HepG2 (cell line): ENCODE measurements around the gene NRAP. TPM values are rescaled to one million over a fixed set of nuclear protein-coding genes. Genes with fewer than 3 reads are reported as not detected.

ENCODE experiments used
- ATAC-seq: fragments of 200-7000 bp; cut with Tn5 transposase; 3 replicates; pipeline ENCODE4 v1.9.1; 2020; ENCODE audit warnings: mild to moderate bottlenecking, moderate library complexity
- BruUV-seq: library from RNA; stranded (reverse); fragments of 400-500 nt; replicated peaks from 2 replicates; lab custom pipeline; 2021; lab: Mats Ljungman, UMichigan
- CTCF ChIA-PET: fragments of 300-600 bp; formaldehyde crosslinking; extraction: SDS; loops from one replicate; lab custom pipeline; 2021; ENCODE audit warnings: low total read pairs, inconsistent platforms, low intra/inter-chr PET ratio; lab: Yijun Ruan, JAX
- POLR2A ChIA-PET: fragments of 350-600 bp; sonication (Branson Sonifier 250); formaldehyde crosslinking; loops from one replicate; lab custom pipeline; 2020; ENCODE audit warnings: antibody characterized with exemption, inconsistent platforms; lab: Yijun Ruan, JAX
- DNase-seq: peaks from one replicate; pipeline ENCODE4 v3.0.0-alpha.2; 2015; ENCODE audit warnings: low spot score
- FAIRE-seq: peaks from 3 replicates; lab custom pipeline; 2011; peaks lifted over from hg19 to GRCh38; lab: Jason Lieb, UNC
- H2AFZ ChIP-seq: one replicate; pipeline ENCODE4 v1.6.1; 2011; ENCODE audit warnings: low read length, inconsistent platforms
- H3K27ac ChIP-seq: fragments of 300-600 bp; 3 replicates; pipeline ENCODE4 v1.8.0; 2011; ENCODE audit warnings: mixed run types, mild to moderate bottlenecking, mixed read lengths, low read length, inconsistent platforms; ENCODE audit not compliant: insufficient read depth; ENCODE audit errors: extremely low read length
- H3K27me3 ChIP-seq, 2 experiments: fragments of 200-600 bp in 1 of 2; 2 replicates in 1 of 2; 3 replicates in 1 of 2; pipeline versions ENCODE4 v1.6.0 to v1.8.0; 2011; ENCODE audit warnings: low read length in 2 of 2, mild to moderate bottlenecking in 2 of 2, moderate library complexity in 2 of 2, inconsistent platforms in 1 of 2; ENCODE audit not compliant: insufficient read depth in 2 of 2, control insufficient read depth in 1 of 2
- H3K36me3 ChIP-seq, 2 experiments: fragments of 200-600 bp in 1 of 2; replicated peaks in 1 of 2; 2 replicates in 1 of 2; 3 replicates in 1 of 2; pipeline versions ENCODE4 v1.5.1 to v1.8.0; 2011; ENCODE audit warnings: low read length in 2 of 2, inconsistent platforms in 1 of 2; ENCODE audit not compliant: insufficient read depth in 2 of 2, control insufficient read depth in 1 of 2
- H3K4me1 ChIP-seq: 2 replicates; pipeline ENCODE4 v1.5.1; 2012; ENCODE audit warnings: low read length, inconsistent platforms; ENCODE audit not compliant: insufficient read depth
- H3K4me2 ChIP-seq: 2 replicates; pipeline ENCODE4 v1.6.0; 2011; ENCODE audit warnings: low read depth, low read length, inconsistent platforms
- H3K4me3 ChIP-seq, 3 experiments: fragments of 200-600 bp in 1 of 3; sonication (generic), shearing (Covaris generic) in 1 of 3; replicated peaks in 1 of 3; 2 replicates each; pipeline ENCODE4 v1.5.1; 2011 to 2016; ENCODE audit warnings: low read length in 3 of 3, inconsistent platforms in 2 of 3, low read depth in 2 of 3, mild to moderate bottlenecking in 2 of 3, control low read depth in 1 of 3, mixed read lengths in 1 of 3; ENCODE audit not compliant: insufficient read depth in 1 of 3
- H3K79me2 ChIP-seq: one replicate; pipeline ENCODE4 v1.6.1; 2011; ENCODE audit warnings: low read length, inconsistent platforms; ENCODE audit not compliant: insufficient read depth
- H3K9ac ChIP-seq: 2 replicates; pipeline ENCODE4 v1.6.0; 2011; ENCODE audit warnings: mild to moderate bottlenecking, low read depth, low read length, inconsistent platforms; ENCODE audit not compliant: insufficient read depth
- H3K9me3 ChIP-seq: 2 replicates; pipeline ENCODE4 v1.5.1; 2012; ENCODE audit warnings: mild to moderate bottlenecking, low read length
- H4K20me1 ChIP-seq: 2 replicates; pipeline ENCODE4 v1.6.0; 2011; ENCODE audit warnings: inconsistent platforms, mild to moderate bottlenecking, low read length, moderate library complexity; ENCODE audit not compliant: insufficient read depth
- CCAR2 ChIP-seq: fragments of 200-400 bp; formaldehyde crosslinking; optimal IDR thresholded peaks from 2 replicates; pipeline ENCODE3; 2018; ENCODE audit warnings: low read depth, mild to moderate bottlenecking, low read length, moderate library complexity
- MXI1 ChIP-seq: IDR thresholded peaks from 3 replicates; pipeline ENCODE4 v1.6.1; 2012; ENCODE audit warnings: low read depth, low read length, inconsistent platforms, borderline replicate concordance
- PCBP1 ChIP-seq: fragments of 200-400 bp; formaldehyde crosslinking; IDR thresholded peaks from 2 replicates; pipeline ENCODE4 v1.6.1; 2017; ENCODE audit warnings: mild to moderate bottlenecking, low read depth, low read length, borderline replicate concordance
- SMARCE1 ChIP-seq: fragments of 450-650 bp; IDR thresholded peaks from 2 replicates; pipeline ENCODE4 v1.6.1; 2017; ENCODE audit warnings: borderline replicate concordance
- STAG1 ChIP-seq: sonication (generic); formaldehyde crosslinking; IDR thresholded peaks from 2 replicates; pipeline ENCODE4 v1.4.0; 2020; ENCODE audit warnings: missing genetic modification reagents
- TGIF2 ChIP-seq: IDR thresholded peaks from 2 replicates; pipeline ENCODE4 v1.6.1; 2016; ENCODE audit warnings: control low read depth, missing compliant biosample characterization
- ZNF329 ChIP-seq: sonication (generic); formaldehyde crosslinking; IDR thresholded peaks from 2 replicates; pipeline ENCODE4 v1.9.0; 2021; ENCODE audit warnings: low read depth, mild to moderate bottlenecking, missing genetic modification reagents
- ZNF510 ChIP-seq: sonication (generic); formaldehyde crosslinking; IDR thresholded peaks from 2 replicates; pipeline ENCODE4 v1.4.0; 2020; ENCODE audit warnings: low read depth, mild to moderate bottlenecking, missing genetic modification reagents
- ZNF878 ChIP-seq: sonication (generic); formaldehyde crosslinking; IDR thresholded peaks from 2 replicates; pipeline ENCODE4 v1.8.1; 2023; ENCODE audit warnings: mild to moderate bottlenecking, missing genetic modification reagents, moderate library complexity
- WGBS: methylation state at CpG from one replicate; pipeline ENCODE4 v1.1.6; 2017; ENCODE audit warnings: low lambda C conversion rate; 5-methylcytosine and 5-hydroxymethylcytosine counted together
- in situ Hi-C: cut with HindIII; loops from 2 replicates; pipeline ENCODE4 v1.10.0; 2017; ENCODE audit warnings: low pct_unique_long_range_greater_than_20kb; ENCODE audit not compliant: extremely low pct_ligation_motif_present
- intact Hi-C: fragments of 100-400 bp; cut with micrococcal nuclease; formaldehyde crosslinking; loops from one replicate; pipeline ENCODE4 v1.10.0; 2022; ENCODE audit not compliant: unreplicated experiment
- polyA plus RNA-seq, 8 experiments: library from polyadenylated mRNA; depleted of rRNA in 3 of 8; stranded (reverse) in 7 of 8; unstranded in 1 of 8; fragments of >200 nt; fragmentation: Illumina TruSeq in 4 of 8; extraction: Trizol in 4 of 8; gene quantifications; 2 replicates each; pipeline versions ENCODE4 v1.2.1 to v1.2.3, GENCODE V29; 2011 to 2016; ENCODE audit warnings: low read depth in 4 of 8, missing spikeins in 1 of 8, mixed read lengths in 1 of 8; ENCODE audit not compliant: insufficient read depth in 1 of 8
- total RNA-seq, 5 experiments: library from RNA; depleted of rRNA; stranded (reverse); fragments of >200 nt; fragmentation: Illumina TruSeq; extraction: Trizol; gene quantifications; 2 replicates each; pipeline ENCODE4 v1.2.3, GENCODE V29; 2016; ENCODE audit warnings: low read depth in 1 of 5
- TF ChIP-seq, protein P1 (sequence below): sonication (generic); formaldehyde crosslinking; IDR thresholded peaks from 2 replicates; pipeline ENCODE4 v1.5.0; 2020; ENCODE audit warnings: missing genetic modification reagents
- TF ChIP-seq, protein P2 (sequence below): sonication (generic); formaldehyde crosslinking; IDR thresholded peaks from 2 replicates; pipeline ENCODE4 v1.4.0; 2020; ENCODE audit warnings: missing genetic modification reagents, borderline replicate concordance

Gene NRAP
- total and polyA plus RNA-seq, 2 of the 13 experiments (the other 11 are each of a cell fraction or from before 2014, with no cell fraction given): not detected

GRCh38 chr10:113578773-113579172 lies 85.1 kb downstream of the NRAP start:
- in situ Hi-C loops: no loop called here

More at GRCh38 chr10:113578773-113579172, 85.1 kb downstream of the NRAP start:
- no peak overlapping the region for H3K27ac ChIP-seq
- CTCF ChIA-PET: no interaction called here
- no peak for FAIRE-seq
- H3K4me1 ChIP-seq: no peaks in the 10 kb centered on the region
- no peaks in the 10 kb centered on the region for H3K9me3 ChIP-seq
- no peaks in the 10 kb centered on the region for H3K36me3 ChIP-seq
- no peak overlapping the region for H3K9ac ChIP-seq
- no peaks in the 10 kb centered on the region for H3K79me2 ChIP-seq
- POLR2A ChIA-PET: no interaction called here
- H2AFZ ChIP-seq: no peak overlapping the region
- TF ChIP-seq CCAR2 (no peak), ZNF878 (CRISPR knock-in tag) (no peak), MXI1 (no peak), ZNF329 (CRISPR knock-in tag) (no peak), ZNF510 (no peak), TGIF2 (CRISPR knock-in tag) (no peak), PCBP1 (no peak), STAG1 (CRISPR knock-in tag) (no peak), SMARCE1 (no peak)
- TF ChIP-seq, protein P1, sequence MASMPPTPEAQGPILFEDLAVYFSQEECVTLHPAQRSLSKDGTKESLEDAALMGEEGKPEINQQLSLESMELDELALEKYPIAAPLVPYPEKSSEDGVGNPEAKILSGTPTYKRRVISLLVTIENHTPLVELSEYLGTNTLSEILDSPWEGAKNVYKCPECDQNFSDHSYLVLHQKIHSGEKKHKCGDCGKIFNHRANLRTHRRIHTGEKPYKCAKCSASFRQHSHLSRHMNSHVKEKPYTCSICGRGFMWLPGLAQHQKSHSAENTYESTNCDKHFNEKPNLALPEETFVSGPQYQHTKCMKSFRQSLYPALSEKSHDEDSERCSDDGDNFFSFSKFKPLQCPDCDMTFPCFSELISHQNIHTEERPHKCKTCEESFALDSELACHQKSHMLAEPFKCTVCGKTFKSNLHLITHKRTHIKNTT (CRISPR knock-in tag): no peak
- TF ChIP-seq, protein P2, sequence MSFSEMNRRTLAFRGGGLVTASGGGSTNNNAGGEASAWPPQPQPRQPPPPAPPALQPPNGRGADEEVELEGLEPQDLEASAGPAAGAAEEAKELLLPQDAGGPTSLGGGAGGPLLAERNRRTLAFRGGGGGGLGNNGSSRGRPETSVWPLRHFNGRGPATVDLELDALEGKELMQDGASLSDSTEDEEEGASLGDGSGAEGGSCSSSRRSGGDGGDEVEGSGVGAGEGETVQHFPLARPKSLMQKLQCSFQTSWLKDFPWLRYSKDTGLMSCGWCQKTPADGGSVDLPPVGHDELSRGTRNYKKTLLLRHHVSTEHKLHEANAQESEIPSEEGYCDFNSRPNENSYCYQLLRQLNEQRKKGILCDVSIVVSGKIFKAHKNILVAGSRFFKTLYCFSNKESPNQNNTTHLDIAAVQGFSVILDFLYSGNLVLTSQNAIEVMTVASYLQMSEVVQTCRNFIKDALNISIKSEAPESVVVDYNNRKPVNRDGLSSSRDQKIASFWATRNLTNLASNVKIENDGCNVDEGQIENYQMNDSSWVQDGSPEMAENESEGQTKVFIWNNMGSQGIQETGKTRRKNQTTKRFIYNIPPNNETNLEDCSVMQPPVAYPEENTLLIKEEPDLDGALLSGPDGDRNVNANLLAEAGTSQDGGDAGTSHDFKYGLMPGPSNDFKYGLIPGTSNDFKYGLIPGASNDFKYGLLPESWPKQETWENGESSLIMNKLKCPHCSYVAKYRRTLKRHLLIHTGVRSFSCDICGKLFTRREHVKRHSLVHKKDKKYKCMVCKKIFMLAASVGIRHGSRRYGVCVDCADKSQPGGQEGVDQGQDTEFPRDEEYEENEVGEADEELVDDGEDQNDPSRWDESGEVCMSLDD (CRISPR knock-in tag): no peak
- TF ChIP-seq, all 625 proteins: peak for 0
- H4K20me1 ChIP-seq: no peaks in the 10 kb centered on the region
- ATAC-seq: no peak
- H3K4me2 ChIP-seq: no peak overlapping the region
- DNase-seq: no peak
- 7% methylated on average over 1 of the region's 1 CpG for WGBS
- no TSS peak for BruUV-seq
- intact Hi-C loops: no loop called here
- no peak overlapping the region for H3K4me3 ChIP-seq
- H3K27me3 ChIP-seq: no peaks in the 10 kb centered on the region; a peak in 1 of 5 replicates
